ENCODE measurements around the gene ADCY2.

ADCY2 gene

DNA sequence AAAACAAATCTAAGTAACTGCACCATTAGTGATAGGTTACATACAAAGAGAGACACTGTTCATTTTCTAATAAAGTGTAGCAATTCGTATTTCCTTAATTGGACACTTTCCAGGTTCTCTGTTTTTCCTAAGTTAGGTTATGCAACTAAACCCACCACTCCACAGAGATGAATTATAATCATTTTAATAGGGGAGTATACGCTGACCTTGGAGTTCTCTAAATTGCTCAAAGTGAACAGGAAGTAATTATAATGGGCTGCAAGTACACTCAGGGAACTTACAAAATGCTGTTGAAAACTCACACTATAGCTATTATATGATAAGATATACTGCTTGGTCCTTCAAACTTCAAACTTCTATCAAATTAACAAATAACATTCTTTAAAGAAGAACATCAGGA lies 18.2 kb upstream of the ADCY2 start:
- no peak for DNase-seq (ENCODE audit: insufficient read length)
- TF ChIP-seq POLR2AphosphoS5 (IDR thresholded peaks at IDR 0.05; ENCODE audit: low read depth, low read length) (no peak), TAF1 (IDR thresholded peaks at IDR 0.05; ENCODE audit: borderline replicate concordance, low read depth, low read length) (no peak), POLR2A (IDR thresholded peaks at IDR 0.05; ENCODE audit: low read depth, low read length) (no peak)
- no peak for FAIRE-seq

DNA sequence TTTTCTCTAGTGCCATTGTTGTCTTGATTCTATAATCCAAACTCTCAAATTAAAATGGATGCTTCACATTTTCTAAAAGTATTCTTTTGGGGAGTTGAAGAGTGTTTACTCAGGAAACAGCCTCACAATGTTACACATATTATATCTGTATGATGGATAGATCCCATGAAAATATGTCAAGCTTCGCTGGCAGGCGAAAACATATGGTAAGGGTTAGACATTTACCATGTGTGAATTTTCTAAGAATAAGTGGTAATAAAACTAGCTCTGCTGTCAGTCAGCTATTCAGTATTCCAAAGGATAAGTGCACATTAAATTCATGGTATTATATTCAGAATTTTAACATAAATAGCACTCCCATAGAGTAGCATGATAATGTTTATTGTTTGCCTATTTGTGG lies 13.3 kb upstream of the ADCY2 start:
- no peak for TF ChIP-seq POLR2AphosphoS5 (IDR thresholded peaks at IDR 0.05; ENCODE audit: low read depth, low read length)
- no peak for TF ChIP-seq POLR2A (IDR thresholded peaks at IDR 0.05; ENCODE audit: low read depth, low read length)
- TF ChIP-seq TAF1 (IDR thresholded peaks at IDR 0.05; ENCODE audit: borderline replicate concordance, low read depth, low read length) = no peak
- FAIRE-seq (no peak), DNase-seq (ENCODE audit: insufficient read length) (no peak)

DNA sequence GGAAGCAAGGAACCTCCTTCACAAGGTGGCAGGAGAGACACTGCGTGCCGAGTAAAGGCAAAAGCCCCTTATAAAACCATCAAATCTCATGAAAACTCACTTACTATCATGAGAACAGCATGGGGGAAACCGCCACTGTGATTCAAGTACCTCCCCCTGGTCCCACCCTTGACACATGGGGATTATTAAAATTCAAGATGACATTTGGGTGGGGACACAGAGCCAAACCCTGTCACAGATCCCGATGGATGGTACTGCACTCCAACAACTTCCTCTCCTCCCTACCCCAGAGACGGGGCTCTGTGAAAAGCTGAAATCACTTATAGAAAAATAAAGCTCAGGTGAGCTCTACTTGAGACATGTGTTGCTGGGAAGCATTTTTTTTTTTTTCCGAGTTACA lies 10.3 kb upstream of the ADCY2 start:
- TF ChIP-seq POLR2AphosphoS5 (IDR thresholded peaks at IDR 0.05; ENCODE audit: low read depth, low read length) = no peak
- no peak for TF ChIP-seq POLR2A (IDR thresholded peaks at IDR 0.05; ENCODE audit: low read depth, low read length)
- TF ChIP-seq TAF1 (IDR thresholded peaks at IDR 0.05; ENCODE audit: borderline replicate concordance, low read depth, low read length) = no peak
- DNase-seq (ENCODE audit: insufficient read length) = no peak
- no peak for FAIRE-seq

DNA sequence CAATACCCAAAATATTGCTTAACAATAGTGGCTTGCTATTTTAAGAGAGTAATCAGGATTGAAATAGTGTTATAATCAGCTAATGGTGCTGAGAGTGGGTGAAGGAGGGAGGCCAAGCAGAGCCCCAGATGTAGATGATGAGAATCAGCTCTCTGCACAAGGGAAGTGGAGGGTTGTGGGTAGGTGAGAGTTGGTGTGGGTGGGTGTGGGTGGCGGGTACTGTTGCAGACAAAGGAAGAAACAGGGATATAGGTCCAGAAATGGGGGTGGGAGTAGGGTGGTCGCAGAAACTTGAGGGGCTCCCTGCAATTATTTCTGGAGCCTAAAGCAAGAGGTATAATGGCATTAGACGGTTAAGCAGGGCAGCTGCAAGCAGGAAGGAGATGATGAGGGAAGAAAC lies 7.4 kb upstream of the ADCY2 start:
- DNase-seq (ENCODE audit: insufficient read length) (no peak), FAIRE-seq (no peak)
- no peak for TF ChIP-seq POLR2AphosphoS5 (IDR thresholded peaks at IDR 0.05; ENCODE audit: low read depth, low read length)
- no peak for TF ChIP-seq POLR2A (IDR thresholded peaks at IDR 0.05; ENCODE audit: low read depth, low read length)
- no peak for TF ChIP-seq TAF1 (IDR thresholded peaks at IDR 0.05; ENCODE audit: borderline replicate concordance, low read depth, low read length)

DNA sequence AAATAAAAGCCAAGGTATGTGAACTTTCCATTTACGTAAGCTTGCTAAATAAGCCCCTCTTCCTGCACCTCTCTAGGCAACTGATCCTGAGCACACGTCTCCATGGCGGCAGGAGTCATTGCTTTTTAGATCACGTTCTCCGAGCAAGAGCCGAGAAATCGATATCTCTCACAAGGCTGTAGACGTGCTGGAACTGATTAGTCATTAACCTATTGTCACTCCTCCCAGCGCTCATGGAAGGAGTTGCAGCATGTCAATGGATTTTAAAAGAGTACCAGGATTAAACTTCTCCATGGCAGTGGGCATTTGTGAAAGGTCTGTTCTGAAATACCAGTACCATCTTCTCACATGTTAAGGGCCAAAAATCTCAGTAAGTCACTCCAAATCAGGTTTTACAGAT lies 4.7 kb upstream of the ADCY2 start:
- TF ChIP-seq POLR2A (IDR thresholded peaks at IDR 0.05; ENCODE audit: low read depth, low read length) = no peak
- no peak for TF ChIP-seq TAF1 (IDR thresholded peaks at IDR 0.05; ENCODE audit: borderline replicate concordance, low read depth, low read length)
- TF ChIP-seq POLR2AphosphoS5 (IDR thresholded peaks at IDR 0.05; ENCODE audit: low read depth, low read length) = no peak
- FAIRE-seq (no peak), DNase-seq (ENCODE audit: insufficient read length) (no peak)

DNA sequence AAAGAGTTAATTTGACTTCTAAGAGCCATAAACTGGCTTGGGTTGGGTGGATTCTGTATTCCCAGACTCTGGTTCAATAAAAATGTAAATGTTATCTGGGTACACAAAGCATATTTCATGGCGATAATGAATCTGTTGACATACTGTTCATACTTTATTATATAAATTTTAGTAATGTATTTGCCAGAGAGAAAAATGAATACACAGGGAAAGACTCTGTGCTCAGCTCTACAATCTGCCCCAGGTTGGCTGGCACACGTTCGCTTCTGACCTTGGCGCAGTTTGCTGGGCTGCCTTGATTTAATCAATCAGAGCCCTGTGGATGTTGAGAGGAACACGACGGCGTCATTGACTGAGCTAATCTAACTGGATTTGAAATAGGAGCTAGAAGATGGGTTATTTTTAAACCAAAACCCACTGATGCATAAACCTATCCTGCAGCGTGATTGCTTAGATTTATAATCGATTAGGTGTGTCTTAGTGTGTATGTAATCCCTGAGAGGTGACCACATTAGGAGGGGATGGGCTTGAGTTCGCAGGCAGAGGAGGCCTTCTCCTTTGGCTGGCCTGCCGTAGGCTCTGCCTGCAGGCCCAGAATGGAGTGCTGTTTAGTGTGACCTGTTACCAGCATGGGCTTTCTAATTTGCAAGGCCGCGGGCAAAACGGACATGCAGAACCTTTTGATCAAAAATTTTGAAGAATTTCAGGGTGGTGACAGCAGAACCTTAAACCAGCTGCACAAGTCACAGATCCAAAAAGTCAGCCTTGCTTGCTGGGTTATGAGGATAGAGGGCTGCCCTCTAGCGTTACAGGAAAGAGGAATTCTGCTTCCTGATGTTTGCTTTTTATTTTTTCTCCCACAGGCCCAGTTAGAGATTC lies 3.9 kb upstream of the ADCY2 start:
- DNase-seq (ENCODE audit: insufficient read length) (no peak), FAIRE-seq (no peak)
- TF ChIP-seq TAF1 (IDR thresholded peaks at IDR 0.05; ENCODE audit: borderline replicate concordance, low read depth, low read length) = no peak
- TF ChIP-seq POLR2AphosphoS5 (IDR thresholded peaks at IDR 0.05; ENCODE audit: low read depth, low read length) = no peak
- no peak for TF ChIP-seq POLR2A (IDR thresholded peaks at IDR 0.05; ENCODE audit: low read depth, low read length)

DNA sequence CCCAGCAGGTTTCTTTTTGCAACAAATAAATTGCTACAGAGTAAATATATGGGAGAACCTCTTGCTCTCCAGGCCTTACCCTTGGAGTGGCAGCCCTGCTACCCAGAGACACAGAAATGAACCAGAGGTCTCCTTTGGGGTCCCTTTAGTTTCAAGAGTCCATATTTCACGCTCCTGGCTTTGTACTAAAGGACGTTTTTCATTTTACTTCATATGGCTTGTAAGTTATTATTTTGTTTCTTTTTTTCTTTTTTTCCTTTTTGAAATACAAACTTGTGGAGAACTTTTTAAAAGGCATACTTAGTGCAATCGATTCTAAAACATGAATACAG lies 3.3 kb upstream of the ADCY2 start:
- FAIRE-seq (no peak), DNase-seq (ENCODE audit: insufficient read length) (no peak)
- no peak for TF ChIP-seq POLR2A (IDR thresholded peaks at IDR 0.05; ENCODE audit: low read depth, low read length)
- TF ChIP-seq TAF1 (IDR thresholded peaks at IDR 0.05; ENCODE audit: borderline replicate concordance, low read depth, low read length) = no peak
- no peak for TF ChIP-seq POLR2AphosphoS5 (IDR thresholded peaks at IDR 0.05; ENCODE audit: low read depth, low read length)

DNA sequence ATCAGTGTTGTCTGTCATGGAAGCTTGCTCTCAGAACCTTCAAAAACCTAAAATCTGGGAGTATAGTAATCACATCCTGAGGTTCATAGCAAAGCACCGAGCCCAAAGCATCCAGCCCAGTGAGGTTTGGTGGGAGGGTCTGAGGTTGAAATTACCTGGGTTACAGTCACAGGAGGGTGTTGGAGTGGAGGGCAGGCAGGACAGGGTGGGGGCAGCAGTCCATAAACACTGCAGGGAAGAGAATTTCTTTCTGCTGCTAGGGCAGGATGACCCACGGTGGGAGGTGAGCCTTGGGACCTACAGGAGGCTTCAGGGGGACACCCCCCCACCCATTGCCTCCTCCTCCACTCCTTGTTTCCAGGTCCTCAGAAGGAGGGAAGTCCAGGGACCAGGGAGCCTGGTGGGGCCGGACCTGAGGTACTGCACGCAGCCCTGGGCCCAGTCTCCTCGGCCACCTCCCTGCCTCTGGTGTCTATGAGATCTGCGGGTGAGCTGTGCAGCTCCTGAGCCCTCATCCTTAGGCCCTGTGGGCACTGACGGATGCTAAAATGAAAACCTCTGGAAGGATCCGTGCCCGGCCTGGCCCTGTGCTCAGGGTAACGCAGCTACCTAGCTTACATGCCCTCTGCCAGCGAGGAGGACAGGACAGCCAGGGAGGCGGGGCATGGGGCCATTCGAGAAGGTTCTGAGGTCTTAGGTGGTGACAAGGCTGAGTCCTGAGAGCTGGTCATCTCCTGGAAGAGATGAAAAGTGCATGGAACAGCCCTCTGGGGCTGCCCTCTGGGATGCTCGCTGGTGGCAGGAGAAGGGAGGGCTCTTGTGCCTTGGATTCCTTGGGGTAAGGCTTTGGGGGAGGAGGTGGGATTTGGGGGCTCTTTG lies 1.8 kb upstream of the ADCY2 start:
- FAIRE-seq = no peak
- DNase-seq (ENCODE audit: insufficient read length) = no peak
- TF ChIP-seq POLR2AphosphoS5 (IDR thresholded peaks at IDR 0.05; ENCODE audit: low read depth, low read length) = no peak
- no peak for TF ChIP-seq TAF1 (IDR thresholded peaks at IDR 0.05; ENCODE audit: borderline replicate concordance, low read depth, low read length)
- no peak for TF ChIP-seq POLR2A (IDR thresholded peaks at IDR 0.05; ENCODE audit: low read depth, low read length)

DNA sequence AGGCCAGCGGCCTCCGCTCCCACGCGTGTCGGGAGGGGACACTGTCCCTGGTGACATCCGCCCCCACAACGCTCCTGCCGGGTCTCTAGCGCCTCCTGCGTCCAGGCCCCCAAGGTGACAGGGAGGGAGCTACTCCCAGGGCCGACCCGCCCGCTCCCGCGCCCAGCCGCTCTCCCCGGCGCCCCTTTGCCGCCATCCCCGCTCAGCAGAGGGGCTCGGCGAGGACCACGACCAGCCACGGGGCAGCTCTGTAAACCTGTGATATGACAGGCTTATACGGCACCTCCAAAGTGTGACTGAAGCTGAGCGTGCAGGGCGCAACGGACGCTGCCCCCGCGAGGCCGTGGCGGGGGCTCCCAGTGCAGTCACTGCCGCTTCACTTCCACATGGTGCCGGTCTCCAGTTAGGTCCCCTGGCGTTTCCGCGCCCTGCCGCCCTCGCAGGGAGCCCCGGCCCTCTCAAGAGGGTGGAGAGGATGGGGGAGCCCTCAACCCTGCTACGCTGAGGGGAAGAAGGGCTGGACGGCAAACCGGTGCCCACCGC lies 978 bp upstream of the ADCY2 start:
- FAIRE-seq = no peak
- no peak for DNase-seq (ENCODE audit: insufficient read length)
- no peak for TF ChIP-seq POLR2AphosphoS5 (IDR thresholded peaks at IDR 0.05; ENCODE audit: low read depth, low read length)
- no peak for TF ChIP-seq POLR2A (IDR thresholded peaks at IDR 0.05; ENCODE audit: low read depth, low read length)
- no peak for TF ChIP-seq TAF1 (IDR thresholded peaks at IDR 0.05; ENCODE audit: borderline replicate concordance, low read depth, low read length)

DNA sequence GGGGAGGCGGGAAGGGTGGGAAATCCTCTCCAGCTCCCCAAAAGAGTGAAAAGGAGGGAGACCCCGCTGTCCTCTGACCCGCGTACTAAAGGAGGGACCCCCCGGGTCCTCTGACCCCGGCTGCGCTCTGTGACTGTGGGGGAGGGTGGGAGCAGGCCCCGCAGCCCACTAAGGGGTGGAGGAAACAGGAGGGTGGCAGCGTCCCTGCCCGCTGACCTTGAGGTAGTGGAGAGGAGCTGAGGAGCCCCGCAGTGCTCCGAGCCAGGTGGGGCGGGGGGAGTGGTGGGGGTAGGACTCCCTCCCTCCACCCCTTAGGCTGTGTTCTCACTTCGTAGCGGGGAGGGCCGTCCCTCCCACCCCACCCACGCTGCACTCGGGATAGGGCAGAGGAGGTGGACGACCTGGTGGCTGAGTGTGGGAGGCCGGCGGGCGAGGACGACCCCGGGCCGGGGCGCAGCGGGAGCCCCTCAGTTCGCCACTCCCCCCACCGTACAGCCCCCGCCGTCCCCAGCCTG lies 449 bp upstream of the ADCY2 start:
- no peak for FAIRE-seq
- DNase-seq (ENCODE audit: insufficient read length) = no peak
- no peak for TF ChIP-seq POLR2AphosphoS5 (IDR thresholded peaks at IDR 0.05; ENCODE audit: low read depth, low read length)

DNA sequence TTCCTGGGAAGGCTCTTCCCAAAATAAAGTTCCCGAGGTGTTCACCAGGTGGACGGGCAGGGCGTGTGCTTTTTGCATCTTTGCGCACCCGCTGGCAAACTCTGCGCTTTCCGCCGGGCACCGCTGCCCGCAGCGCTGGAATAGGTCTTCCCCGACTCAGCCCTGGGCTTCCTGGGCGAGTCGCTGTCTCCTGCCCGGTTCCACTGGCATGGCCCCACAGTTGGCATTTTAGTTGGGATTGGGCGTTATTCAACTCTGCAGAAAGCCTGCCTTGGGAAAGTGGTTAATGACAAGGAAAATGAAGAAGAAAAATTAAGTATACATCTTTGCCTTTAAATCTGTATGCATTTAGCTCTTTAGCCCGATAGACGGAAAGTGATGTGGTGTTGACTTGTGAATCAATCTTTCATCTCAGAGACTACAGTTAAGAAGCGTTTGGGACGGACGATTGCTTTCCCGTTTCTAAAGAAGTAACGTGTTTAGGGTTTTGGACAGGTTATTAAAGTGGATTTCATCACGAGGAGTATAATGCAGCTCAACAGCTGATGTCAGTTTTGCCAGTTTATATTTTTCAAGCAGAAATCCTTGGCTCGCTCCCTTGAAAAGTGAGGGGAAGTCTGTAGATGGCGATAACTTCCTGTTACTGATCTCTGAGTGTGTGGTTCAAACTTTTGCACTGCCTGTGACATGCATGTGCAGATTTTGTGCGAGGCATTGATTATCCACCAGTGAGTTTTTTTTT lies 946 bp downstream of the ADCY2 start:
- no peak for TF ChIP-seq POLR2A (IDR thresholded peaks at IDR 0.05; ENCODE audit: low read depth, low read length)
- TF ChIP-seq TAF1 (IDR thresholded peaks at IDR 0.05; ENCODE audit: borderline replicate concordance, low read depth, low read length) = no peak
- TF ChIP-seq POLR2AphosphoS5 (IDR thresholded peaks at IDR 0.05; ENCODE audit: low read depth, low read length) = no peak
- FAIRE-seq (no peak), DNase-seq (ENCODE audit: insufficient read length) (no peak)

Data from GM12892 (cell line).